ENCODE results near the gene SGSH.
"Not testable (repeated sequence)": the region's sequence is repeated elsewhere in the genome, so short reads cannot be mapped to it uniquely, and the experiment has no call there.

SGSH gene

DNA sequence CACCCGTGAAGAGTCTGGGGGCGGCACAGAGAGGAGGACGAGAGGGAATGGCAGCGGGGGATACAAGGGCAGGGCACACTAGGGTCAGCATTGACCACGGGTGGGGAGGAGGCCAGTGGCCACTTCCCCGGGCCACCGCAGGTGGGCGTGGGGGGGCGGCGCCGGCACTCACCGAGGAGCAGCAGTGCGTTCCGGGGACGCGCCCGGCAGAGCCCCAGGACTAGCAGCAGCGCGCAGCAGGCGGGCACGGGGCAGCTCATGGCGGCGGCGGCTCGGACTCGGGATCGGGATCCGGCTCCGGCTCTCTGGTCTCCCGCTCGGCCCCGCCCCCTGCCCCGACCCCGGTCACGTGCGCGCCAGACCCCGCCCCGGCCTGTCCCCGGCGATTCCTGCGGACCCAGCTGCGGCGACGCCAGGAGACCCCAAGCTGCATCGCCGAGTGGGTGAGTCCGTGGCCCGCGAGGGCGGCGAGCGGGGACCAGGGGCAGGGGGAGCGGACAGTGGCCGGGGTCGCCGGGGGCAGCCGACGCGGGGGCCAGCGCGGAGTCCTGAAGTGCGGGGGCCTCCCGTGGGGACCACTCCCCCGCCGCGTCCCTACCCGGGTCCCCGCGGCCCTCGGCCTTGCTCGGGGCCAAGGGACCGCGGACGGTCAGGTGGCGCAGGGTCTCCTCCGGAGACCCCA is at the start of gene SGSH, which contains the start of gene SLC26A11:
SGSH (minus strand) TSS at position 280 of the 682 bp plus-strand sequence; CDS start at position 260, 20 bp downstream.
SLC26A11 (plus strand) TSS at position 374 of the 682 bp plus-strand sequence. CDS start 1,134 bp downstream, outside the sequence.
- peak; percentile 73 for DNase-seq (ENCODE audit: low read depth)

DNA sequence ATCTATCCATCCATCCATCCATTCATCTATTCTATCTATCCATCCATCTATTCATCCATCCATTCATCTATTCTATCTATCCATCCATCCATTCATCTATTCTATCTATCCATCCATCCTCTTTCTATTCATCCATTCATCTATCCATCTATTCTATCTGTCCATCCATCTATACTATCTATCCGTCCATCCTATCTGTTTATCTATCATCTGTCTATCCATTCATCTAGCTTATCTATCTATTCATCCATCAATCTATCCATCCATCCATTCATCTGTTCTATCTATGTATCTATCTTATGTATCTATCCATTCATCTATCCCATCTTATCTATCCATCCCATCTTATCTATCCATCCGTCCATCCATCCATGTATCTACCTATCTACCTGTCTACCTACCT is 49.3 kb upstream of the SGSH start:
- no peak for DNase-seq (ENCODE audit: low read depth)

DNA sequence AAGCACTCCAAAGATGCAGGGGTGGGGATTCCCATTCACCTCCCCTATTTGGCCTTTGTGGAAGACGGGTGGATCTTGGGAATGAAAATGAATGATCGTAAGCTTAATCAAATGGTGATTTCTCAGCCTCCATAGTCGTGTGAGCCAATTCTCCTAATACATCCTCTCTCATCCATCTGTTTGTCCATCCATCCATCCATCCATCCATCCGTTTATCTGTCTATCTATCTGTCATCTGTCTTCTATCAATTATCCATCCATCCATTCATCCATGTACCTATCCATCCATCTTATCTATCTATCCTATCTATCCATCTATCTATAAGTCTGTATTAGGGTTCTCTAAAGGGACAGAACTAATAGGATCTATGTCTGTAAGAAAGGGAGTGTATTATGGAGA is 48.3 kb upstream of the SGSH start:
- DNase-seq (ENCODE audit: low read depth): no peak

DNA sequence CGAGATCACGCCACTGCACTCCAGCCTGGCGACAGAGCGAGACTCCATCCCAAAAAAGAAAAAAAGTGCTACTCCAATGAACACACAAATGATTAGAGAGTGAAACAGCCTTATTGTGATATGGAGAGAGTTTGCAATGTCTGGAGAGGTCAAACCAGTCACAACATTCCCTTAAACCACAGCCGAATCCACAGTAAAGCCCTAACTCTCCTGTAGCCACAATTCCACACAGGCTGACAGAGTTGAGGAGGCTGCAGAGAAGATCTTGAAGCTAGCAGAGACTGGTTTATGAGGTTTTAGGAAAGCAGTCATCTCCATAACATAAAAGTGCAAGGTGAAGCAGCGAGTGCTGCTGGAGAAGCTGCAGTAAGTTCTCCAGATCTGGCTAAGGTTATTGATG is 47.3 kb upstream of the SGSH start:
- no peak for DNase-seq (ENCODE audit: low read depth)

DNA sequence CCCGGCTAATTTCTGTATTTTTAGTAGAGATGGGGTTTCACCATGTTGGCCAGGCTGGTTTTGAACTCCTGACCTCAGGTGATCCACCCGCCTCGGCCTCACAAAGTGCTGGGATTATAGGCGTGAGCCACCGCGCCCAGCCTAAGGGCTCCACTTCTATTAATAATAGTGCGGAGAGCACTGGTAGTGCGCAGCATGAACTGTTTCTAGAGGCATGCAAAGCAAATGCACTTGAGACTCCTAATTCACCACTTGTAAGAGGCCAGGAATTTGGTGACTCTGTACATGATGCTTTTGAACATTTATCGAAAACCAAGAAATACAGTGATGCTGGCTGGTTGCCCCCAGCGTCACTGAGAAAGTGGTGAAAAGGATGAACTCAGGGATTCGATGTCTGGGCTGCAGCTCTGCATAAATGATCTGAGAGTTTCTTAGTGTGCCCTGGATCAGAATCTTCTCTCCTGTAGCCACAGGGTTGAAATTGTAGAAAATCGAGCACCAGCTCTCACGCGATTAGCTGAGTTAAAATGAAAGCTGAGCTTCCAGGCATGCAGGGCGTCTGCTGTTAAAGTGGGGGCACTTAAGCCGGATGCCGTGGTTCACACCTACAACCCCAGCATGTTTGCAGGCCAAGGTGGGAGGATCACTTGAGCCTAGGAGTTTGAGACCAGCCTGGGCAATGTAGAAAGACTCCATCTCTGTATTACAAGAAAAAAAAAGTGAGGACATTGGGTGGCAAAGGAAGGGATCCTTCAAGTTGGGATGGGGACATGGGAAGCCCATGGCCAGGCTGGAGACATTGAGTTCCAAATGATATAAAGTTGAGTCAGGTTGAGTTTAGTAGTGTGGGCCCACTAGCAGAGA is 45.3 kb upstream of the SGSH start:
- no peak for DNase-seq (ENCODE audit: low read depth)

DNA sequence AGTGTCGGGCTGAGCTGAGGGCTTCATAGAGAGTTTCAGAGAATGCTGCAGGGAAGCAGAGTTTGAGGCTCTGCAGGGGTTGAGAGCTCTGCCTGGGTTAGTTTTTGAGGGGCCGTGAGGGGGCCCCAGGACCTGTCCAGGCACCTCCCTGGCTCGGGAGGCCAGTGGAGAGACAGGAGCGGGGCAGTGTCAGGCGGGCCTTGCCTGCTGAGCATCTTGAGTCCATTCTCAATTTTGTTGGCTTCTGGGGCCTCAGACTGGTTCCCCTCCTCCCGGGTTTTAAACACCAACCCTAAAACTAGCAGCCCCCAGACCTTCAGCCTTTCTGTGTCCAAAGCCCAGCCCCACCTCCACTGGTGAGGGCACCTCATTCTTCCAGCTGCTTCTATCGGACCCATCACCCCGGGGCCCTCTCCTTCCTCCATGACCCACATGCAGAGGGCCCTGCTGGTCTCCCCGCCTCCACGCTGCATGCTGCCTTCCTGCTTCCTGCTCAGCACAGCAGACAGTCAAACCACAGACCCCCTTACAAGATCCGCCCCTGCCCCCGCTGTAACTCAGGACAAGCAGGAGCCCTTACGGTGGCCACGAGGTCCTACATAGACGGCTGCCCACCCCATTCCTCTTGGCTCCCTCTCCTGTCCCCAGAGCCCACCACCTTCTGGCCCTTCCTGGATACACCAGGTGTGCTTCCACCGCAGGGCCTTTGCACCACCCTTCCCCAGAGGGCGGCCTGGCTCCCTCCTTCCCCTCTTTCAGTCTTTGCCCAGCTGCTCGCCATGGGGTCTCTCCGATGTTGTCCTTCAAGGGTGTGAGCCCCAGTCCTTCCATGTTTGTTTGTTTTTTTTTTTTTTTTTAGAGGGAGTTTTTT is 44.3 kb upstream of the SGSH start:
- DNase-seq (ENCODE audit: low read depth): no peak

DNA sequence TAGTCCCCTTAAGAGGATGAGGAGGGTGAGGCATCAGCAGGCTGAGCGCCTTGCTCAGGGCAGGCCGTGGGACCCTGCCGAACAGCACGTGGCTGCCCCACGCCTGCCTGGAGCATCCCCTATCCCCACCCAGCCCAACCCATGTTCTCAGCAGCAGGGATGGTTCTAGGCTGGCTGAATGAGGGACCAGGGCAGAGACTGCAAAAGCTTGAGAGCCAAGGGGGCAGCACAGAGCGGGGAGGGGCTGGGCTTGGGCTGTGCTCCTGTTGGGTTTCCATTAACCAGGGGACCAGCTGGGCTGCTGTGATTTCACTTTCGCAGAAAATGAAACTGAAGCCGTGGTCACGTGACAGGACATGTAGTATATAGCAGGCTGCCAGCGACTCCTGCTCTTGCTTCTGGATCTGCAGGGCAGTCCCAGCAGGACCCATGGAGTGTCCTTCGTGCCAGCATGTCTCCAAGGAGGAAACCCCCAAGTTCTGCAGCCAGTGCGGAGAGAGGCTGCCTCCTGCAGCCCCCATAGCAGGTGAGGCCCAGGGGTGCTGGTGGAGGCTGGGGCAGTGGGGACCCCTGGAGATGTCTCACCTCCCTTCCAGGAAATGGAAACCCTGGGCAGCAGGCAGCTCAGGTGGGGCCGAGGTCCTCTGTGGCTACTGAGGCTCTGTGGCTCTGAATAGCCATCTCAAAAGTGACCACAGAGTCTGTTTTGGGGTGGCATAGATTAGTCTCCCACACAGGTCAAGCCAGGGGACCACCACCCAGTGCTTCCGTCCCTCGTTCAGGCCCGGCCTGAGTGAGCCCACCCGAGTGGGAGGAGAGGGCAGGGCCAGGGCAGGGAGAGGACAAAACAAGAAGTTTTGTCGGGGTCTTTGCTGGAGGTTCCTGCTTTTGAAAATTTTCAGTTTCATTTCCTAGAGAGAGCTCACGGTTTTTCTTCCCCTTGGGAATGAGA is 43.4 kb upstream of the SGSH start:
- peak; percentile 89 for DNase-seq (ENCODE audit: low read depth)

DNA sequence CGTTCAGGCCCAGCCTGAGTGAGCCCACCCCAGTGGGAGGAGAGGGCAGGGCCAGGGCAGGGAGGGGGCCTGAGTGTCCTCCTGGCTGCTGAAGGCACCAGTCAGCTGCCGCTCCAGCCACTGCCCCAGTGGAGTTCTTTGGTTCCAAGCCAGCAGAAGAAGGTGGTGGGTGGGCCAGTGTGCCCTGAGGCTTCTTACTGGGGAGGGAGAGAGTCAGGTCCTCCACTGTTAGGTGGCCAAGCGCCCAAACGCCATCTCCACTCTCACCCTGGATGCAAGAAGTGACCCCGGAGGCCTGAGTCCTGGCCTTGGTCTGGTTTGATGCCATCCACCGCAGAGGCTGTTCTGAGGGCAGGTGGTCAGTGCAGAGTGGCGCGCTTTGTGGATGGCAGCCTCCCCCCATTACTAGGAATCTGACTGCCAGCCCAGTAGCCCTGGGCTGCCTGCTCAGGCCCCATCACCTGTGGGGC is 42.7 kb upstream of the SGSH start:
- no peak for DNase-seq (ENCODE audit: low read depth)

DNA sequence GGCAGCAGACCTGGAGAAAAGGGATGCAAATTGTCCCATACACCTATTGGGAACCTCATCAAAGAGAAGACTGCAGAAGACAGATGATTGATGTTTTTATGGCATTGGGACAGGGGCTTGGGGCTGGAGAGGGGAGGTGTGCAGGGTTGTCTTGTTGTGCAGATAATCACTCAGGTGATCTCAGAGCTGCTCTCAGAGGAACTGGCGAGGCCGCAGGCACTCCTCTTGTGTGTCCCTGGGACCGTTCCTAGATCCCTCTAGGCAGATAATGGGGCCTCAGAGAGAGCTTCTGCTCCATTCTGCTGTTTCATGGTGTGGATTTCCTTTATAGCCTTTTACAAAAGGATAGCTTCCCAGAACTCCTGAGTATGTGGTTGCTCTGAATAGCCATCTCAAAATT is 42.2 kb upstream of the SGSH start:
- DNase-seq (ENCODE audit: low read depth): peak; percentile 13

DNA sequence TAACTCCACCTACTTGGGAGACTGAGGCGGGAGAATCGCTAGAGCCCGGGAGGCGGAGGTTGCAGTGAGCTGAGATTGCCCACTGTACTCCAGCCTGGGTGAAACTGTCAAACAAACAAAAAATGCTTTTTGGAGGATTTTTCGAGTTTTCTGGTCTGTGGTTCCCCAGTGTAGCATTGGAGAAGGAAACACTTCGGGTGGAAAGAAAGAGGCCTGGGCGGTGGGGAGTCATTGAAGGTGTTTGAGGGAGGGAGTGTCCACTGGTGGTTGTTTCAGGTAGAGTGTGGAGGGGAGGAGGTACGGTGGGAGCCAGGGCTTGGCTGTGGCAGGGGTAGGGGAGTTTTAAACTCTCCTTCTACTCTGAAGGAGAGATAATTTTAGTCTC is 41.8 kb upstream of the SGSH start:
- DNase-seq (ENCODE audit: low read depth): no peak

DNA sequence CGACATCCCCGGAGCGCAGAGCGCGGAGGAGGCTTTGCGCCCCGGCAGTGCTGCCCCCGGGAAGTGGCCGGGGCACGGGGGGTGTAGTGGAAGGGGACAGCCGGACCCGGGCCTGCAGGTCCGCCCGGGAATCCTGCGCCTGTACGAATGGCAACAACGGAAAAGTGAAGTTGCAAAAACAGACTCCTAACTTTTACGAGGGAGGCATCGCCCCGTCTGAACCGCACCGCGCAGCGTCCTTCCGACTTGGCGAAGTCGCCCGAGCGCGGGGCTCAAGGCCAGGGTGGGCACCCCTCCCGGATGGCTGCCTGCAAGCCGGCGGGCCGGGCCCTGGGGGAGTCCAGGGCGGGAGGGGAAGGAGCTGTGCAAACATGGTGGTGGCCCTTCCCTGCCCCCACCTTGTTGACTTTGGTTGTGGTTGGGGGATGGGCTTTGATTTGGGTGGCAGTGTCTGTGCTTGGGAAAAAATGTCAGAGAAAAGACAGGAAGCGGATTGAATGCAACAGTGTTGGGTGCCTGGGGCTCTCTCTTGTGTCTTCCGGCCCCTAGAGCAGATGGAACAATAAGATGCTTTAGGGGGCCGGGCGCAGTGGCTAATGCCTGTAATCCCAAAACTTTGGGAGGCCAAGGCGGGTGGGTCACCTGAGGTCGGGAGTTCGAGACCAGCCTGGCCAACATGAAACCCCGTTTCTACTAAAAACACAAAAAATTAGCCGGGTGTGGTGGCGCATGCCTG is 41.2 kb upstream of the SGSH start:
- peak; percentile 87 for DNase-seq (ENCODE audit: low read depth)

DNA sequence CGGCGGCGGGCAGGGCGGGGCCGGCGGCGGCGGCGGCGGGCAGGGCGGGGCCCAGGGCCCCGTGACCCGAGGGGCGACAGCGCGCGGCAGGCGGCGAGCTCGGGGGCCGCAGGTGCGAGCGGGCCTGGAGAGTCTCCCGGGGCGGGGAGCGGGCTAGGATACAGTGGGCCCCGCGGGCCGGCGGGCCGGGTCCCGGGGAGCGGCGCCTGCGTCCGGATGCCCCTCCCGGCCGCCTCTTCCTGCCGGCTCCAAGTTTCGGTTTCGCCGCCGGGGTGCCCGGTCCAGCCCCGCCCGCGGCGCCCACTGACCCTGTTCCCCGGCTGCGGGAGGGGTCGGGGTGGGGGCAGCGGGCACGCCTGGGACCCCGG is 40.6 kb upstream of the SGSH start, which contains the start of gene RNF213:
RNF213 (plus strand) TSS at position 62 of the 368 bp plus-strand sequence. CDS start 2,830 bp downstream, outside the sequence.
- DNase-seq (ENCODE audit: low read depth): peak; percentile 52

DNA sequence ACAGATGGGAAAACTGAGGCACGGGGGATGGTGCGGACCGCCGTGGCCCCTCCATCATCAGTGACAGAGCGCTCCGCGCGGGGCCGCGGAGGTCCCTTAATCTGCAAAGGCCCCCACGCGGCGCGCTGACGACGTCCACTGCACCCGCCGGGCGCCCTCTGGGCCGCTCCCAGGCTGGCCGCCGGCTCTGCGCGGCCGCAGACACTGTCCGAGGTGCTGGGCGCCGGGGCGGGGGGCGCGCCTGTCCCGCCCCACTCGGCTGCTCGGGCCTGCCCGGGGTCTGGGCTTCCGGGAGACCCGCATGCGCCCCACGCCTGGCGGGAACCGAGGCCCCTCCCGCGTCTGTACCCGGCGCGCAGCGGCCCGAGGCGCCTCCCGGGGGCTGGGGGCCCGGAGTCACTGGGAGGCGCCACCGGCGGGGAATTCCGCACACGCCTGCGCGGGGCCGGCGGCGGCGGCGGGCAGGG is 40.0 kb upstream of the SGSH start:
- peak; percentile 79 for DNase-seq (ENCODE audit: low read depth)

DNA sequence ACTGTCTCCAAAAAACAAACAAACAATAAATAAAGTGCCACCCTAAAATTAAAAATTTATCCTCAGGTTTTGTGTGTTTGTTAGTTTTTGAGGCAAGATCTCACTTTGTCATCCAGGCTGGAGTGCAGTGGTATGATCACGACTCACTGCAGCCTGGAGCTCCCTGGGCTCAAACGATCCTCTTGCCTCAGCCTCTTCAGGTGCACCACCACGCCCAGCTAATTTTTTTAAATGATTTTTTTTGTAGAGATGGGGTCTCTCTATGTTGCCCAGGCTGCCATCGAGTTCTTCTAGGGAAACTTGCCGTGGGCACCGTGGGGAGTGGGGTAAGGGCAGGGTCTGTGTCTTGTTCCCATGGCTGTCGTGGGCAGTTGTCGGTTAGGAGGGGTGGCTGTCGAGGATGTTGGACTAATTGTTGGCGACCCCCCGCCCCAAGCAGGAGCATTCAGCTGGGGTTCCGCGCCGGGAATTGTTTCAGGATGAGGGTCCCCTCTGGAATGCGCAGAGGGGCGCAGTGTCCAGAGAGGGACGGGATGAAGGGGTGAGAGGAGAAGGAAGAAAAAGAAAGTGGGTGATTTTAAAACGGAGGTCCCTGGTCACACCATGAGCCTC is 39.4 kb upstream of the SGSH start:
- peak; percentile 18 for DNase-seq (ENCODE audit: low read depth)

DNA sequence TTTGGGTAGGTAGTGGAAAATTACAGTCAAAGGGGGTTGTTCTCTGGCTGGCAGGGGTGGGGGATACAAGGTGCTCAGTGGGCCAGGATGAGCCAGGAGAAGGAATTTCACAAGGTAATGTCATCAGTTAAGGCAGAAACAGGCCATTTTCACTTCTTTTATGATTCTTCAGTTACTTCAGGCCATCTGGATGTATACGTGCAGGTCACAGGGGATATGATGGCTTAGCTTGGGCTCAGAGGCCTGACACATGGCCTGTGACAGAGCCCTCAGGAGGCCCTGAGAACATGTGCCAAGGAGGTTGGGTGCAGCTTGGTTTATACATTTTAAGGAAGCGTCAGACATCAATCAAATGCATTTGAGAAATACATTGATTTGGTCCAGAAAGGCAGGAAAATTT is 38.2 kb upstream of the SGSH start:
- not testable (repeated sequence) for DNase-seq (ENCODE audit: low read depth)

DNA sequence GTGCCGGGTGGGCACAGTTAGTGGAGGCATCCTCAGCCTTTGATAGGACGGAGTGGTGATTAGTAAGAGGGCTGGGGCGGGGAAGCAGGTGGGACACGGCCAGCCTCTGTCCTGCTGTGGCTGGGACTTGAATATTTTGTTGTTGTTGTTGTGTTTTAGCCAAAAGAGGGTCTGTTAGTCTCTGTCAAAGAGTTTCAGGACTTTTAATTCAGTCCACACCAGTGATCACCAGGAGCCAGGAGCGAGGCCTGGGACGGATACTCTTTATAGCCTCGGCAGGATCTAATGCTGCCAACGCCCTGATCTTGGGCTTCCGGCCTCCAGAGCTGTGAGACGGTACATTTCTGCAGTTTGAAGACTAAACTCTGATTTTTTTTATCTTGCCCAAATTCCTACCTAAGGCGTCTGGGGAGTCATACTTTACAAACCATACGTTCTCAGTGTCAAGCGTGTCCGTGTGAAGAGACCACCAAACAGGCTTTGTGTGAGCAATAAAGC is 37.6 kb upstream of the SGSH start:
- no peak for DNase-seq (ENCODE audit: low read depth)

DNA sequence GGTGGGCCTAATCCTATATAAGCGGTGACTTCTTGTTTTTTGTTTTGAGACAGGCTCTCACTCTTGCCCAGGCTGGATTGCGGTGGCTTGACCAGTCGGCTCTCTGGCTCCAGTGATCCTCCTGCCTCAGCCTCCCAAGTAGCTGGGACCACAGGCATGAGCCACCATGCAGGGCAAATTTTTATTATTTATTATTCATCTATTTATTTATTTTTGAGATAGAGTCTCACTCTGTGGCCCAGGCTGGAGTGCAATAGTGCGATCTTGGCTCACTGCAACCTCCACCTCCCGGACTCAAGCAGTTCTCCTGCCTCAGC is 35.9 kb upstream of the SGSH start:
- no peak for DNase-seq (ENCODE audit: low read depth)

DNA sequence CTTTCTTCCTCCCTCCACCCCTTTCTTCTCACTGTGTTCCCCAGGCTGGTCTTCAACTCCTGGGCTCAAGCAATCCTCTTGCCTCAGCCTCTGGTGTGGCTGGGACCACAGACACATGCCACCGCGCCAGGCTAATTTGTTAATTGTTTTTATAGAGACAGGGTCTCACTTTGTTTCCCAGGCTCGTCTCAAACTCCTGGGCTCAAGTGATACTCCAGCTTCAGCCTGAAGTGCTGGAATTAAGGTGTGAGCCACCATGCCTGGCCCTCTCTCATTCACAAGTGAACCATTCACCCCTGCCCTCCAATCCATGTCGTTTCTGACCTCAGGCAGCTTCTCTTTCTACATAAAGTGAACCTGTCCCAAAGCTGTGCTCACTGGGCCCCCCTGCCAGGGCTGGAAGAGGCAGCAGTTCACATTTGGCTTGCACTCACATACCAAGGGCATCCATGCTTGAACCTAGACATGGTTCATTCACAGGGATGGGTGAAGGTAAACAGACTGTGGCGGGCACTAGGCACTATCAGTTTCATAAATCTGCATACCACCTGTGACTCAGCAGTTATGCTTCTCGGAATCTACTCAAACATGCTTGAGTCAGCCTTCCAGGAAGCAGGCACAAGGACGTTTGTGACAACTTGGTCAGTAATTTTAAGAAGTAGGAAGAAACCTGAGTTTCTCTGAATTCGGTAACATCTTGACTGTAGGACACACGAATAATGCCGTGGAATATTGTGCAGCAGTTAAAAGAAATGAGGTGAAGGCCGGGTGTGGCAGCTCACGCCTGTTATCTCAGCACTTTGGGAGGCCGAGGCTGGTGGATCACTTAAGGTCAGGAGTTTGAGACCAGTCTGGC is 34.5 kb upstream of the SGSH start:
- DNase-seq (ENCODE audit: low read depth): peak; percentile 98
